ENCODE measurements around the gene SORCS3. TPM values are rescaled to one million over a fixed set of nuclear protein-coding genes. Genes with fewer than 3 reads are reported as not detected.

Gene SORCS3
- total and polyA plus RNA-seq, 2 experiments from 2014 or later, result not detected

- no peaks in the 10 kb centered on the region for H3K9me3 ChIP-seq (ENCODE audit: low read depth)
- in situ Hi-C loops (cut with MboI), result no loop called here
- 1 to 4% methylated on average over 3 of the region's 3 CpGs for WGBS, 2 experiments (ENCODE audit: low coverage in 1 of 2, low lambda C conversion rate in 2 of 2, missing lambda C conversion rate in 2 of 2)
- no peak for TF ChIP-seq EZH2phosphoT487 (IDR thresholded peaks at IDR 0.05; ENCODE audit: insufficient read depth, low read depth)
- no peak for TF ChIP-seq EZH2 (IDR thresholded peaks at IDR 0.05; ENCODE audit: insufficient read depth, poor library complexity, severe bottlenecking)
- H3K27me3 ChIP-seq (replicated peaks; ENCODE audit: insufficient read depth), result no peaks in the 10 kb centered on the region
- H3F3A ChIP-seq (ENCODE audit: insufficient read depth), result no peaks in the 10 kb centered on the region
- H3K36me3 ChIP-seq (ENCODE audit: low read depth), result no peaks in the 10 kb centered on the region
- no peaks in the 10 kb centered on the region for H4K20me1 ChIP-seq (ENCODE audit: insufficient read depth)
- no peaks in the 10 kb centered on the region for H3K79me2 ChIP-seq (ENCODE audit: insufficient read depth)
- H3K9ac ChIP-seq, result no peak overlapping the region
- H3K4me2 ChIP-seq (ENCODE audit: unreplicated experiment), result no peak overlapping the region
- no peak overlapping the region for H2AFZ ChIP-seq
- no peak overlapping the region for H3K4me3 ChIP-seq
- no peak for DNase-seq
- H3K27ac ChIP-seq, result no peak overlapping the region
- H3K4me1 ChIP-seq (ENCODE audit: insufficient read depth), result no peaks in the 10 kb centered on the region
- no peaks in the 10 kb centered on the region for H3K9me2 ChIP-seq (ENCODE audit: insufficient read depth)
Measured at GRCh38 chr10:104732222-104732621, 91.1 kb downstream of the SORCS3 start.

GRCh38 chr10:104734433-104734832 is 93.3 kb downstream of the SORCS3 start:
- DNase-seq, result no peak
- Histone ChIP-seq H3K27me3 (replicated peaks; ENCODE audit: insufficient read depth) (no peaks in the 10 kb centered on the region), H3K9me3 (ENCODE audit: low read depth) (no peaks in the 10 kb centered on the region), H2AFZ (no peak overlapping the region), H4K20me1 (ENCODE audit: insufficient read depth) (no peaks in the 10 kb centered on the region), H3K9ac (no peak overlapping the region), H3K4me2 (ENCODE audit: unreplicated experiment) (no peak overlapping the region), H3K27ac (no peak overlapping the region), H3K4me3 (no peak overlapping the region), H3K36me3 (ENCODE audit: low read depth) (no peaks in the 10 kb centered on the region), H3K9me2 (ENCODE audit: insufficient read depth) (no peaks in the 10 kb centered on the region), H3F3A (ENCODE audit: insufficient read depth) (no peaks in the 10 kb centered on the region), H3K4me1 (ENCODE audit: insufficient read depth) (no peaks in the 10 kb centered on the region), H3K79me2 (ENCODE audit: insufficient read depth) (no peaks in the 10 kb centered on the region)
- TF ChIP-seq EZH2phosphoT487 (IDR thresholded peaks at IDR 0.05; ENCODE audit: insufficient read depth, low read depth) (no peak), EZH2 (IDR thresholded peaks at IDR 0.05; ENCODE audit: insufficient read depth, poor library complexity, severe bottlenecking) (no peak)
- WGBS, 2 experiments (ENCODE audit: low coverage in 1 of 2, low lambda C conversion rate in 2 of 2, missing lambda C conversion rate in 2 of 2), result 7 to 14% methylated on average over 2 of the region's 2 CpGs
- in situ Hi-C loops (cut with MboI), result no loop called here

- in situ Hi-C loops (cut with MboI), result no loop called here
- no peak for TF ChIP-seq EZH2phosphoT487 (IDR thresholded peaks at IDR 0.05; ENCODE audit: insufficient read depth, low read depth)
- no peak for TF ChIP-seq EZH2 (IDR thresholded peaks at IDR 0.05; ENCODE audit: insufficient read depth, poor library complexity, severe bottlenecking)
- Histone ChIP-seq H3F3A (ENCODE audit: insufficient read depth) (no peaks in the 10 kb centered on the region), H3K9me3 (ENCODE audit: low read depth) (no peaks in the 10 kb centered on the region), H4K20me1 (ENCODE audit: insufficient read depth) (no peaks in the 10 kb centered on the region), H3K36me3 (ENCODE audit: low read depth) (no peaks in the 10 kb centered on the region), H3K4me1 (ENCODE audit: insufficient read depth) (no peaks in the 10 kb centered on the region), H3K27ac (no peak overlapping the region), H3K4me3 (no peak overlapping the region), H3K9me2 (ENCODE audit: insufficient read depth) (no peaks in the 10 kb centered on the region), H3K4me2 (ENCODE audit: unreplicated experiment) (no peak overlapping the region), H2AFZ (no peak overlapping the region), H3K79me2 (ENCODE audit: insufficient read depth) (no peaks in the 10 kb centered on the region), H3K27me3 (replicated peaks; ENCODE audit: insufficient read depth) (no peaks in the 10 kb centered on the region), H3K9ac (no peak overlapping the region)
- 43 to 54% methylated on average over 14 of the region's 14 CpGs for WGBS, 2 experiments (ENCODE audit: low coverage in 1 of 2, low lambda C conversion rate in 2 of 2, missing lambda C conversion rate in 2 of 2)
- DNase-seq, result no peak
Measured at GRCh38 chr10:104735036-104735756, 94.1 kb downstream of the SORCS3 start.

- whole genome bisulfite sequencing, 2 experiments (ENCODE audit: low coverage in 1 of 2, low lambda C conversion rate in 2 of 2, missing lambda C conversion rate in 2 of 2), result 10 to 12% methylated on average over 7 to 10 of the region's 10 CpGs
- Histone ChIP-seq H3K4me2 (ENCODE audit: unreplicated experiment) (no peak overlapping the region), H3K9ac (no peak overlapping the region), H2AFZ (no peak overlapping the region), H3K36me3 (ENCODE audit: low read depth) (no peaks in the 10 kb centered on the region), H3K27me3 (replicated peaks; ENCODE audit: insufficient read depth) (no peaks in the 10 kb centered on the region), H3K27ac (no peak overlapping the region), H4K20me1 (ENCODE audit: insufficient read depth) (no peaks in the 10 kb centered on the region), H3K79me2 (ENCODE audit: insufficient read depth) (no peaks in the 10 kb centered on the region), H3K9me3 (ENCODE audit: low read depth) (no peaks in the 10 kb centered on the region), H3K9me2 (ENCODE audit: insufficient read depth) (no peaks in the 10 kb centered on the region), H3F3A (ENCODE audit: insufficient read depth) (no peaks in the 10 kb centered on the region), H3K4me3 (no peak overlapping the region), H3K4me1 (ENCODE audit: insufficient read depth) (no peaks in the 10 kb centered on the region)
- TF ChIP-seq EZH2 (IDR thresholded peaks at IDR 0.05; ENCODE audit: insufficient read depth, poor library complexity, severe bottlenecking), result no peak
- TF ChIP-seq EZH2phosphoT487 (IDR thresholded peaks at IDR 0.05; ENCODE audit: insufficient read depth, low read depth), result no peak
- DNase-seq, result no peak
- in situ Hi-C loops (cut with MboI), result no loop called here
Measured at GRCh38 chr10:104735757-104736391, 94.8 kb downstream of the SORCS3 start.
